Measurements from ENCODE around the gene FAM234A.
"Not testable (repeated sequence)": the region's sequence is repeated elsewhere in the genome, so short reads cannot be mapped to it uniquely, and the experiment has no call there.

FAM234A gene

DNA sequence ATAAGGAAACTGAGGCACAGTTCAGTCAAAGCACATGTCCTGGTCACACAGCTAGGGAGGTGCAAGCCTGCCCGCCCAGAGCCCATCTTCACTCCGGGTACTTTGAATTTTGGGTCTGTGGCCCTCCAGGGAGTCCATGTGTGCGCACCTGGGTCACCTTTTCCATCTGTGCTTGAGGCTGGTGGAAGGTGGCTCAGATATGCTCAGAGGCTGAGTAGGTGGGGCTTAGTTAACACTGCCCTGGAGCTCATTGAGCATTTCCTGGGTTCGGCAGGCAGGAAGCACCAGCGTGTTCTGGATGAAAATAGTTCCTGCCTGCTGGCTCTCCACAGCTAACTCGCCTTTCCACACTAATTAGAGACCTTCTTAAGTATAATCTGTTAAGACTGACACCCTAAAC is 19.2 kb downstream of the FAM234A start:
- no peak for TF ChIP-seq ZFX (IDR thresholded peaks at IDR 0.05)
- TF ChIP-seq, protein P1, sequence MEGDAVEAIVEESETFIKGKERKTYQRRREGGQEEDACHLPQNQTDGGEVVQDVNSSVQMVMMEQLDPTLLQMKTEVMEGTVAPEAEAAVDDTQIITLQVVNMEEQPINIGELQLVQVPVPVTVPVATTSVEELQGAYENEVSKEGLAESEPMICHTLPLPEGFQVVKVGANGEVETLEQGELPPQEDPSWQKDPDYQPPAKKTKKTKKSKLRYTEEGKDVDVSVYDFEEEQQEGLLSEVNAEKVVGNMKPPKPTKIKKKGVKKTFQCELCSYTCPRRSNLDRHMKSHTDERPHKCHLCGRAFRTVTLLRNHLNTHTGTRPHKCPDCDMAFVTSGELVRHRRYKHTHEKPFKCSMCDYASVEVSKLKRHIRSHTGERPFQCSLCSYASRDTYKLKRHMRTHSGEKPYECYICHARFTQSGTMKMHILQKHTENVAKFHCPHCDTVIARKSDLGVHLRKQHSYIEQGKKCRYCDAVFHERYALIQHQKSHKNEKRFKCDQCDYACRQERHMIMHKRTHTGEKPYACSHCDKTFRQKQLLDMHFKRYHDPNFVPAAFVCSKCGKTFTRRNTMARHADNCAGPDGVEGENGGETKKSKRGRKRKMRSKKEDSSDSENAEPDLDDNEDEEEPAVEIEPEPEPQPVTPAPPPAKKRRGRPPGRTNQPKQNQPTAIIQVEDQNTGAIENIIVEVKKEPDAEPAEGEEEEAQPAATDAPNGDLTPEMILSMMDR (conservative IDR thresholded peaks at IDR 0.05), result no peak
- no peak overlapping the region for H3K27ac ChIP-seq

DNA sequence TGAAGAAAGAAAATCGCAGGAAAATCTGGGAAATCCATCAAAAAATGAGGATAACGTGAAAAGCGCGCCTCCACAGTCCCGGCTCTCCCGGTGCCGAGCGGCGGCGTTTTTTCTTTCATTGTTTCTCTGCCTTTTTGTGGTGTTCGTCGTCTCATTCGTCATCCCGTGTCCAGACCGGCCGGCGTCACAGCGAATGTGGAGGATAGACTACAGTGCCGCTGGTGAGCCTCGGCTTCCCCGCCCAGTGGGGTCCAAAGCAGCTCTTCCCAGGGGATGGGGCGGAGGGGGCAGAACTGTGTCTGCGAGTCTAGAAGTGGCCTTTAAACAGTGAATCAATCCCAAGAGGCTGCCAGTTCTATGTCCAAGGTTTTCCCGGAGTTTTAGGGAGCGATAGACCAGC is 19.8 kb downstream of the FAM234A start:
- no peak for TF ChIP-seq ZFX (IDR thresholded peaks at IDR 0.05)
- TF ChIP-seq, protein P1 (conservative IDR thresholded peaks at IDR 0.05), result no peak
- H3K27ac ChIP-seq, result no peak overlapping the region

DNA sequence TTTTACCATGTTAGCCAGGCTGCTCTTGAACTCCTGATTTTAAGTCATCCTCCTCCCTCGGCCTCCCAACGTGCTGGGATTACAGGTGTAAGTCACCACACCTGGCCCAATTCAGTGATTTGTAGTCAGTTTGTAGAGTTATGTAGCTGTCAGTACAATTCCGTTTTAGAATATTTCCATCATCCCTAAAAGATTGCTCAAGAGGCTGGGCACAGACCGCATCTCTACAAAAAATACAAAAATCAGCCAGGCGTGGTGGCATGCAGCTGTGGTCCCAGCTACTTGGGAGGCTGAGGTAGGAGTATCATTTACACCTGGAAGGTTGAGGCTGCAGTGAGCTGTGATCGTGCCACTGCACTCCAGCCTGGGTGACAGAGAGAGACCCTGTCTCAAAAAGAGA is 20.6 kb downstream of the FAM234A start:
- TF ChIP-seq, protein P1 (conservative IDR thresholded peaks at IDR 0.05), result no peak
- TF ChIP-seq ZFX (IDR thresholded peaks at IDR 0.05), result no peak
- H3K27ac ChIP-seq, result no peak overlapping the region

DNA sequence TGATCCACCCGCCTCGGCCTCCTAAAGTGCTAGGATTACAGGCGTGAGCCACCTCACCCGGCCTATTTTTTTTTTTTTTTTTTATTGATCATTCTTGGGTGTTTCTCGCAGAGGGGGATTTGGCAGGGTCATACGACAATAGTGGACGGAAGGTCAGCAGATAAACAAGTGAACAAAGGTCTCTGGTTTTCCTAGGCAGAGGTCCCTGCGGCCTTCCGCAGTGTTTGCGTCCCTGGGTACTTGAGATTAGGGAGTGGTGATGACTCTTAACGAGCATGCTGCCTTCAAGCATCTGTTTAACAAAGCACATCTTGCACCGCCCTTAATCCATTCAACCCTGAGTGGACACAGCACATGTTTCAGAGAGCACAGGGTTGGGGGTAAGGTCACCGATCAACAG is 23.5 kb downstream of the FAM234A start:
- H3K27ac ChIP-seq, result not testable (repeated sequence)

DNA sequence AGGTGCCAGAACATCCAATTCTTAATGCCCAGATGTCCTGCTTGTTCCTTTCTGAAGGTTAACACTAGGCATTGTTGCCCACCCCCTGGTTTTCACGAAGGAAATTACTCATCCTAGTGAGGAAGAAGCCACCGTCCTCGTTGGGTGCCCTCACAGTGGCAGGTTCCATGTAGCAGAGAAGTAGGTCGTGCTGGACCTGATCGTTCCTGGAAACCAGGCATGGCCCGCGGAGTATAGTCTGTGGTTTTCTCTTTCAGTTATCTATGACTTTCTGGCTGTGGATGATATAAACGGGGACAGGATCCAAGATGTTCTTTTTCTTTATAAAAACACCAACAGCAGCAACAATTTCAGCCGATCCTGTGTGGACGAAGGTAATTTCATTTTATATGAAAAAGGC is 24.6 kb downstream of the FAM234A start:
- H3K27ac ChIP-seq, result no peak overlapping the region
- no peak for TF ChIP-seq ZFX (IDR thresholded peaks at IDR 0.05)
- TF ChIP-seq, protein P1 (conservative IDR thresholded peaks at IDR 0.05), result no peak

DNA sequence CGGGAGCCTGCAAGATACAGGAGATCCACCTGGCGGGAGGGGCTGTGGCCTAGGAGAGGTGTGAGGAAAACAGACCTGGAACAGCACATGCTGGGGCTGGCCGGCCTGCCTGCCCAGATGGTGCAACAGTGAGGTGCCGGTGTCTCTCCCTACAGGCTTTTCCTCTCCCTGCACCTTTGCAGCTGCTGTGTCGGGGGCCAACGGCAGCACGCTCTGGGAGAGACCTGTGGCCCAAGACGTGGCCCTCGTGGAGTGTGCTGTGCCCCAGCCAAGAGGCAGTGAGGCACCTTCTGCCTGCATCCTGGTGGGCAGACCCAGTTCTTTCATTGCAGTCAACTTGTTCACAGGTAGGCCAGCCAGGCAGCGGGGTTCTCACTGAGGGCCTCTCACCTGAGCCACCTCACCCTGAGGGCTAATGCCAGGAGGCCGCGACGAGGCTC is 25.2 kb downstream of the FAM234A start:
- TF ChIP-seq, protein P1 (conservative IDR thresholded peaks at IDR 0.05), result no peak
- TF ChIP-seq ZFX (IDR thresholded peaks at IDR 0.05), result no peak

DNA sequence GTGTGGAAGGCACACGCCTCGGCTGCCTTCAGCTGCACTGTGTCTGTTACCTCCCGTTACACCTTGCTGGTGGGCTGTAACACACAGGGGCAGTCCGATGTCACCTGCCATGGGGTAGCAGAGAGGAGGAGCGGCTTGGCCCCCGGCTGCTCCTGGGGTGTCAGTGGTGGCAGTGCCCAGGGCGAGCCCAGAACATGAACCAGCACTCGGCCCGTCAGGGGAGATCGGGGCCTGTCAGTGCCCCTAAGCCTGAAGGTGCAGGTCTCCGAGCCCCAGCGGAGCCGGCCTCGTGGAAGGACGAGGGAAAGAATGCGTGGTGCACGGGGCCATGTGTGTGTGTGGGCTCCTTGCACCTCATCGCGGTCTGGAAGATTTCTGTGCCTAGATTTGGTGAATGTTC is 25.7 kb downstream of the FAM234A start:
- no peak overlapping the region for H3K27ac ChIP-seq
- no peak for TF ChIP-seq ZFX (IDR thresholded peaks at IDR 0.05)

More for the DNA sequence above, 25.2 kb downstream of the FAM234A start:
- H3K27ac ChIP-seq, result no peak overlapping the region

DNA sequence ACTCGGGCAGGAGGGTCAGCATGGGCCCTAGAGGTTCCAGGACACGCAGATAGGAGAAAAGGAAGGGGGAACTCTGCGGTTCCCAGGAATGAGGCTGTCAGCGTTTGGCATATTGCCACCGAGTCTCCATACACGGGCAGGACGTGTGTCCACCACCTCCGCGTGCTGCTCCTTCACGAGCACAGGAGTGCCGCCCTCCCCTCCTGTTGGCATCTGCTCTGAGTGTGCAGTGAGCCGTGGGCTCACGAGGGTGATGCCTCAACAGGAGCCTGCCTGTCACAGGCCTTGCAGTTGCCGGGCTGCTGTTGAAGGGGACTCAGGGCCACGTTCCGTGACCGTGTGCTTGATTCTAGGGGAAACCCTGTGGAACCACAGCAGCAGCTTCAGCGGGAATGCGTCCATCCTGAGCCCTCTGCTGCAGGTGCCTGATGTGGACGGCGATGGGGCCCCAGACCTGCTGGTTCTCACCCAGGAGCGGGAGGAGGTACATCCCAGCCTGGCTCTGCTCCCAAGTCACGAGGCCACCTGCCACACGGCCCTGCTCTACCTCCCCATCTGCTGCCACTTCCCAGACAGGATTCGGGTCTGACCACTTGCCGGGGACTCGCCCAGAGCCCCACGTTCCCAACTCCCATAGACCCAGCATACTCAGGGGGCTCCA is 26.5 kb downstream of the FAM234A start:
- no peak overlapping the region for H3K27ac ChIP-seq
- TF ChIP-seq, protein P1 (conservative IDR thresholded peaks at IDR 0.05), result no peak
- no peak for TF ChIP-seq ZFX (IDR thresholded peaks at IDR 0.05)
